Fibroblast of peridontal ligament (primary cell): ENCODE data around the gene TBC1D3B.
"Not testable (repeated sequence)": the region's sequence is repeated elsewhere in the genome, so short reads cannot be mapped to it uniquely, and the experiment has no call there.

ENCODE experiments used
- DNase-seq: peaks from one replicate; pipeline ENCODE4 v3.0.0-alpha.2; 2010; ENCODE audit errors: extremely low read depth

The TBC1D3B gene

GRCh38 chr17:36176536-36176935, at the start of gene TBC1D3B:
Gene TBC1D3B, minus strand, starts transcription at chr17:36176636. Its CDS starts 1,586 bp downstream, at chr17:36175050.
- not testable (repeated sequence) for DNase-seq

- not testable (repeated sequence) for DNase-seq
These were observed 46.5 kb upstream of the TBC1D3B start for GRCh38 chr17:36222967-36223366.

- DNase-seq: not testable (repeated sequence)
These were observed 45.2 kb upstream of the TBC1D3B start for GRCh38 chr17:36221581-36222100.

GRCh38 chr17:36220737-36221580, 44.5 kb upstream of the TBC1D3B start:
- DNase-seq: not testable (repeated sequence)

- DNase-seq: not testable (repeated sequence)
These were observed 43.1 kb upstream of the TBC1D3B start for GRCh38 chr17:36219556-36219955.

- DNase-seq: not testable (repeated sequence)
These were observed 39.2 kb upstream of the TBC1D3B start for GRCh38 chr17:36215406-36216308.

- no peak for DNase-seq
These were observed 38.5 kb upstream of the TBC1D3B start for GRCh38 chr17:36214918-36215317.

- no peak for DNase-seq
These were observed 37.3 kb upstream of the TBC1D3B start for GRCh38 chr17:36213695-36214094.

- no peak for DNase-seq
These were observed 36.5 kb upstream of the TBC1D3B start for GRCh38 chr17:36212966-36213365.

GRCh38 chr17:36212272-36212605, 35.8 kb upstream of the TBC1D3B start:
- no peak for DNase-seq

- DNase-seq: not testable (repeated sequence)
These were observed 35.2 kb upstream of the TBC1D3B start for GRCh38 chr17:36211484-36212271.

- DNase-seq: not testable (repeated sequence)
These were observed 34.2 kb upstream of the TBC1D3B start, which contains the start of gene CCL4L2 for GRCh38 chr17:36210439-36211211. Gene CCL4L2, plus strand, starts transcription at chr17:36211063.

GRCh38 chr17:36209575-36209974, 33.1 kb upstream of the TBC1D3B start:
- no peak for DNase-seq

GRCh38 chr17:36207383-36207782, 30.9 kb upstream of the TBC1D3B start:
- not testable (repeated sequence) for DNase-seq

GRCh38 chr17:36206486-36206821, 30.0 kb upstream of the TBC1D3B start:
- not testable (repeated sequence) for DNase-seq

GRCh38 chr17:36205637-36206485, 29.4 kb upstream of the TBC1D3B start:
- no peak for DNase-seq

- no peak for DNase-seq
These were observed 28.5 kb upstream of the TBC1D3B start for GRCh38 chr17:36204724-36205500.

- DNase-seq: no peak
These were observed 26.9 kb upstream of the TBC1D3B start for GRCh38 chr17:36203335-36203734.

GRCh38 chr17:36201506-36201905, 25.1 kb upstream of the TBC1D3B start:
- not testable (repeated sequence) for DNase-seq
